ENCODE results near the gene SOX30. TPM values are rescaled to one million over a fixed set of nuclear protein-coding genes. Genes with fewer than 3 reads are reported as not detected.

Gene SOX30
- total and polyA plus RNA-seq, 2 donors (not counting 1 experiment from before 2014, with no cell fraction given) = 0.21 to 0.49 TPM

DNA sequence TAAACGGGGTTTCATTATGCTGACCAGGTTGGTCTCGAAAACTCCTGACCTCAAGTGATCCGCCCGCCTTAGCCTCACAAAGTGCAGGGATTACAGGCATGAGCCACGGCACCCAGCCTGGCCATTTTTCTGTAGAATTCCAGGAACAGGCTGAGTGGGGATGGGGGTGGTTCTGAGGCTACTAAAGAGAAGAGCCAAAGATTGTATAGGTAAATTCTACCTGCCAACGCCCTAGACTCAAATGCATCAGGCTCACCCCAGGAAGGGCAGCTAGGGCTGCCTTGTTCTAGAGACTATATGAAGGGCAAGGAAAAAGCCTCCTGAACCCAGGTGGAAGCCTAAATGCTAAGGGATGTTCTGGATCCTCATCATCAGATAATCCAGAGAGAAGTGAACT lies 17.5 kb upstream of the SOX30 start:
- ATAC-seq (ENCODE audit: low read depth) (no peak), DNase-seq (no peak)
- intact Hi-C loops (cut with micrococcal nuclease) = loop anchor here (1.0 to 5.0 kb wide), 4 partner anchors 49 to 237 kb away; partner anchors contain the start of gene LSM11
- Histone ChIP-seq H3K27me3 (replicated peaks in 1 of 4; ENCODE audit: control extremely low read depth in 1 of 4, control insufficient read depth in 3 of 4, insufficient read depth in 4 of 4, low read length in 3 of 4) (no peaks in the 10 kb centered on the region), H3K79me2 (ENCODE audit: control insufficient read depth, insufficient read depth, low read length) (peaks cover 6% of the 10 kb centered on the region), H4K20me1 (ENCODE audit: control insufficient read depth, insufficient read depth, low read length, poor library complexity, severe bottlenecking) (no peaks in the 10 kb centered on the region), H2AFZ (ENCODE audit: insufficient read depth, low read depth, low read length, poor library complexity, severe bottlenecking) (peak overlapping the region; percentile 80), H3K36me3 (replicated peaks in 1 of 2; ENCODE audit: control extremely low read depth in 1 of 2, control insufficient read depth in 1 of 2, extremely low read depth in 1 of 2, insufficient read depth in 2 of 2, low read length in 1 of 2) (no peaks in the 10 kb centered on the region), H3K4me3 (ENCODE audit: control extremely low read depth in 1 of 5, extremely low read depth in 1 of 5, insufficient read depth in 1 of 5, low read depth in 2 of 5, low read length in 4 of 5) (no peak overlapping the region), H3K27ac (ENCODE audit: low read length in 2 of 2) (no peak overlapping the region), H3K4me1 (ENCODE audit: control insufficient read depth in 2 of 2, insufficient read depth in 2 of 2, low read length in 2 of 2) (peaks cover 13 to 29% of the 10 kb centered on the region in 2 donors), H3K9ac (ENCODE audit: low read length) (no peak overlapping the region), H3K4me2 (replicated peaks; ENCODE audit: low read depth, low read length, poor library complexity, severe bottlenecking) (peak overlapping the region; percentile 93), H3K9me3 (ENCODE audit: control extremely low read depth in 1 of 3, control insufficient read depth in 2 of 3, insufficient read depth in 1 of 3, low read length in 2 of 3) (no peaks in the 10 kb centered on the region)
- 74% methylated on average over 6 of the region's 6 CpGs for WGBS (ENCODE audit: insufficient coverage)
- Mint-ChIP-seq H3K27me3 (no peaks in the 10 kb centered on the region), H3K4me1 (peaks cover 29% of the 10 kb centered on the region), H3K4me3 (peak overlapping the region; percentile 98), H3K9me3 (ENCODE audit: insufficient read depth) (no peaks in the 10 kb centered on the region), H3K27ac (peak overlapping the region; percentile 83)
- TF ChIP-seq EZH2 (IDR thresholded peaks at IDR 0.05; ENCODE audit: borderline replicate concordance, insufficient read depth, low read depth, low read length, poor library complexity, severe bottlenecking) = no peak
- TF ChIP-seq, protein P1, sequence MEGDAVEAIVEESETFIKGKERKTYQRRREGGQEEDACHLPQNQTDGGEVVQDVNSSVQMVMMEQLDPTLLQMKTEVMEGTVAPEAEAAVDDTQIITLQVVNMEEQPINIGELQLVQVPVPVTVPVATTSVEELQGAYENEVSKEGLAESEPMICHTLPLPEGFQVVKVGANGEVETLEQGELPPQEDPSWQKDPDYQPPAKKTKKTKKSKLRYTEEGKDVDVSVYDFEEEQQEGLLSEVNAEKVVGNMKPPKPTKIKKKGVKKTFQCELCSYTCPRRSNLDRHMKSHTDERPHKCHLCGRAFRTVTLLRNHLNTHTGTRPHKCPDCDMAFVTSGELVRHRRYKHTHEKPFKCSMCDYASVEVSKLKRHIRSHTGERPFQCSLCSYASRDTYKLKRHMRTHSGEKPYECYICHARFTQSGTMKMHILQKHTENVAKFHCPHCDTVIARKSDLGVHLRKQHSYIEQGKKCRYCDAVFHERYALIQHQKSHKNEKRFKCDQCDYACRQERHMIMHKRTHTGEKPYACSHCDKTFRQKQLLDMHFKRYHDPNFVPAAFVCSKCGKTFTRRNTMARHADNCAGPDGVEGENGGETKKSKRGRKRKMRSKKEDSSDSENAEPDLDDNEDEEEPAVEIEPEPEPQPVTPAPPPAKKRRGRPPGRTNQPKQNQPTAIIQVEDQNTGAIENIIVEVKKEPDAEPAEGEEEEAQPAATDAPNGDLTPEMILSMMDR (IDR thresholded peaks at IDR 0.05) = no peak
- ChIA-PET CTCF (interaction anchor here (0.7 to 6.3 kb wide), 12 partner anchors 16 to 184 kb away, joined by 3 to 100 read pairs (median 6); partner anchors contain the start of genes LSM11 and SOX30), POLR2A (no interaction called here)

DNA sequence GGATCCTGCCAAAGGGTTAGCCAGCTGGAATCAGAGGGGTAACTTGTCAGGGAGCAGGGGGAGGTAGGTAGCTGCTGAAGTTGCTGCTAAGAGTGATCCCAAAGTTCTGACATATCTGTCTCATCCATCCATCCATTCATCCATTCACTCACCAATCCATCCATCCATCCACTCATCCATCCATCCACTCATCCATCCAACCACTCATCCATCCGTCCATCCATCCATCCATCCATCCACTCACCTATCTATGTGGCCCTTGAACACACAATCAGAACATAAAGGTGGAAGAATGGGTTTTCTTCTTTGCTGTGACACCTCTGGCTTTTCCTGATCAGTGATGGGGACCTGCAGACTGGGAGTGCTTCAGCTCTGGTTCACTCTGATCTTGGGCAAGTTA lies 16.1 kb upstream of the SOX30 start:
- no peak overlapping the region for H3K27ac ChIP-seq (ENCODE audit: low read length in 2 of 2)
- Mint-ChIP-seq H3K4me3 (no peak overlapping the region), H3K4me1 (peaks cover 32% of the 10 kb centered on the region), H3K9me3 (ENCODE audit: insufficient read depth) (no peaks in the 10 kb centered on the region), H3K27me3 (no peaks in the 10 kb centered on the region), H3K27ac (peak overlapping the region; percentile 18)
- no peak overlapping the region for H3K4me3 ChIP-seq (ENCODE audit: control extremely low read depth in 1 of 5, extremely low read depth in 1 of 5, insufficient read depth in 1 of 5, low read depth in 2 of 5, low read length in 4 of 5)
- intact Hi-C loops (cut with micrococcal nuclease) = no loop called here
- no peaks in the 10 kb centered on the region for H3K9me3 ChIP-seq (ENCODE audit: control extremely low read depth in 1 of 3, control insufficient read depth in 2 of 3, insufficient read depth in 1 of 3, low read length in 2 of 3)
- H2AFZ ChIP-seq (ENCODE audit: insufficient read depth, low read depth, low read length, poor library complexity, severe bottlenecking) = no peak overlapping the region
- no peaks in the 10 kb centered on the region for H4K20me1 ChIP-seq (ENCODE audit: control insufficient read depth, insufficient read depth, low read length, poor library complexity, severe bottlenecking)
- no peaks in the 10 kb centered on the region for H3K36me3 ChIP-seq (replicated peaks in 1 of 2; ENCODE audit: control extremely low read depth in 1 of 2, control insufficient read depth in 1 of 2, extremely low read depth in 1 of 2, insufficient read depth in 2 of 2, low read length in 1 of 2)
- POLR2A ChIA-PET = no interaction called here
- H3K4me1 ChIP-seq (ENCODE audit: control insufficient read depth in 2 of 2, insufficient read depth in 2 of 2, low read length in 2 of 2) = peaks cover 13 to 29% of the 10 kb centered on the region in 2 donors
- TF ChIP-seq EZH2 (IDR thresholded peaks at IDR 0.05; ENCODE audit: borderline replicate concordance, insufficient read depth, low read depth, low read length, poor library complexity, severe bottlenecking) = no peak
- TF ChIP-seq, protein P1 (IDR thresholded peaks at IDR 0.05) = no peak
- no peak overlapping the region for H3K9ac ChIP-seq (ENCODE audit: low read length)
- H3K27me3 ChIP-seq (replicated peaks in 1 of 4; ENCODE audit: control extremely low read depth in 1 of 4, control insufficient read depth in 3 of 4, insufficient read depth in 4 of 4, low read length in 3 of 4) = no peaks in the 10 kb centered on the region
- CTCF ChIA-PET = interaction anchor here (0.5 to 6.3 kb wide), 24 partner anchors 15 to 340 kb away, joined by 3 to 100 read pairs (median 4); partner anchors contain the start of genes LSM11 and SOX30
- no CpG with 5 or more reads among the region's 1 CpG for WGBS (ENCODE audit: insufficient coverage)
- DNase-seq (no peak), ATAC-seq (ENCODE audit: low read depth) (no peak)
- peaks cover 6% of the 10 kb centered on the region for H3K79me2 ChIP-seq (ENCODE audit: control insufficient read depth, insufficient read depth, low read length)
- H3K4me2 ChIP-seq (replicated peaks; ENCODE audit: low read depth, low read length, poor library complexity, severe bottlenecking) = no peak overlapping the region
